HepG2 (cell line): ENCODE data around the gene MSL3B.

Source experiments
- ATAC-seq: fragments of 200-7000 bp; cut with Tn5 transposase; 3 replicates; pipeline ENCODE4 v1.9.1; 2020; ENCODE audit warnings: mild to moderate bottlenecking, moderate library complexity
- BruUV-seq: library from RNA; stranded (reverse); fragments of 400-500 nt; replicated peaks from 2 replicates; lab custom pipeline; 2021; lab: Mats Ljungman, UMichigan
- CTCF ChIA-PET: fragments of 300-600 bp; formaldehyde crosslinking; extraction: SDS; loops from one replicate; lab custom pipeline; 2021; ENCODE audit warnings: low total read pairs, inconsistent platforms, low intra/inter-chr PET ratio; lab: Yijun Ruan, JAX
- POLR2A ChIA-PET: fragments of 350-600 bp; sonication (Branson Sonifier 250); formaldehyde crosslinking; loops from one replicate; lab custom pipeline; 2020; ENCODE audit warnings: antibody characterized with exemption, inconsistent platforms; lab: Yijun Ruan, JAX
- DNase-seq: peaks from one replicate; pipeline ENCODE4 v3.0.0-alpha.2; 2015; ENCODE audit warnings: low spot score
- FAIRE-seq: peaks from 3 replicates; lab custom pipeline; 2011; peaks lifted over from hg19 to GRCh38; lab: Jason Lieb, UNC
- H2AFZ ChIP-seq: one replicate; pipeline ENCODE4 v1.6.1; 2011; ENCODE audit warnings: low read length, inconsistent platforms
- H3K27ac ChIP-seq: fragments of 300-600 bp; 3 replicates; pipeline ENCODE4 v1.8.0; 2011; ENCODE audit warnings: mixed run types, mild to moderate bottlenecking, mixed read lengths, low read length, inconsistent platforms; ENCODE audit not compliant: insufficient read depth; ENCODE audit errors: extremely low read length
- H3K27me3 ChIP-seq, 2 experiments: fragments of 200-600 bp in 1 of 2; 2 replicates in 1 of 2; 3 replicates in 1 of 2; pipeline versions ENCODE4 v1.6.0 to v1.8.0; 2011; ENCODE audit warnings: low read length in 2 of 2, mild to moderate bottlenecking in 2 of 2, moderate library complexity in 2 of 2, inconsistent platforms in 1 of 2; ENCODE audit not compliant: insufficient read depth in 2 of 2, control insufficient read depth in 1 of 2
- H3K36me3 ChIP-seq, 2 experiments: fragments of 200-600 bp in 1 of 2; replicated peaks in 1 of 2; 2 replicates in 1 of 2; 3 replicates in 1 of 2; pipeline versions ENCODE4 v1.5.1 to v1.8.0; 2011; ENCODE audit warnings: low read length in 2 of 2, inconsistent platforms in 1 of 2; ENCODE audit not compliant: insufficient read depth in 2 of 2, control insufficient read depth in 1 of 2
- H3K4me1 ChIP-seq: 2 replicates; pipeline ENCODE4 v1.5.1; 2012; ENCODE audit warnings: low read length, inconsistent platforms; ENCODE audit not compliant: insufficient read depth
- H3K4me2 ChIP-seq: 2 replicates; pipeline ENCODE4 v1.6.0; 2011; ENCODE audit warnings: low read depth, low read length, inconsistent platforms
- H3K4me3 ChIP-seq, 3 experiments: fragments of 200-600 bp in 1 of 3; sonication (generic), shearing (Covaris generic) in 1 of 3; replicated peaks in 1 of 3; 2 replicates each; pipeline ENCODE4 v1.5.1; 2011 to 2016; ENCODE audit warnings: low read length in 3 of 3, inconsistent platforms in 2 of 3, low read depth in 2 of 3, mild to moderate bottlenecking in 2 of 3, control low read depth in 1 of 3, mixed read lengths in 1 of 3; ENCODE audit not compliant: insufficient read depth in 1 of 3
- H3K79me2 ChIP-seq: one replicate; pipeline ENCODE4 v1.6.1; 2011; ENCODE audit warnings: low read length, inconsistent platforms; ENCODE audit not compliant: insufficient read depth
- H3K9ac ChIP-seq: 2 replicates; pipeline ENCODE4 v1.6.0; 2011; ENCODE audit warnings: mild to moderate bottlenecking, low read depth, low read length, inconsistent platforms; ENCODE audit not compliant: insufficient read depth
- H3K9me3 ChIP-seq: 2 replicates; pipeline ENCODE4 v1.5.1; 2012; ENCODE audit warnings: mild to moderate bottlenecking, low read length
- H4K20me1 ChIP-seq: 2 replicates; pipeline ENCODE4 v1.6.0; 2011; ENCODE audit warnings: inconsistent platforms, mild to moderate bottlenecking, low read length, moderate library complexity; ENCODE audit not compliant: insufficient read depth
- CEBPB ChIP-seq: IDR thresholded peaks from 2 replicates; pipeline ENCODE4 v1.6.1; 2011; ENCODE audit warnings: low read depth, low read length, improper control_type of control experiment, borderline replicate concordance
- GLI4 ChIP-seq: sonication (generic); formaldehyde crosslinking; IDR thresholded peaks from 2 replicates; pipeline ENCODE4 v1.5.1; 2020; ENCODE audit warnings: missing genetic modification reagents, mild to moderate bottlenecking, moderate library complexity, borderline replicate concordance
- HNRNPUL1 ChIP-seq: fragments of 200-400 bp; formaldehyde crosslinking; IDR thresholded peaks from 2 replicates; pipeline ENCODE4 v1.6.1; 2017; ENCODE audit warnings: low read depth, mild to moderate bottlenecking, low read length, moderate library complexity
- NCOR1 ChIP-seq: fragments of 200-600 bp; sonication (generic); IDR thresholded peaks from 2 replicates; pipeline ENCODE4 v1.7.0; 2017; ENCODE audit warnings: antibody characterized with exemption, low read length, borderline replicate concordance
- NRL ChIP-seq: sonication (generic); formaldehyde crosslinking; IDR thresholded peaks from 2 replicates; pipeline ENCODE4 v1.5.0; 2020; ENCODE audit warnings: missing genetic modification reagents, mild to moderate bottlenecking, moderate library complexity, borderline replicate concordance
- ZKSCAN8 ChIP-seq: IDR thresholded peaks from 2 replicates; pipeline ENCODE4 v1.6.1; 2016; ENCODE audit warnings: borderline replicate concordance, missing genetic modification reagents, missing compliant biosample characterization
- ZNF496 ChIP-seq: sonication (generic); formaldehyde crosslinking; IDR thresholded peaks from 2 replicates; pipeline ENCODE4 v1.8.1; 2023; ENCODE audit warnings: mild to moderate bottlenecking, moderate library complexity, missing genetic modification reagents; ENCODE audit not compliant: insufficient replicate concordance
- WGBS: methylation state at CpG from one replicate; pipeline ENCODE4 v1.1.6; 2017; ENCODE audit warnings: low lambda C conversion rate; 5-methylcytosine and 5-hydroxymethylcytosine counted together
- in situ Hi-C: cut with HindIII; loops from 2 replicates; pipeline ENCODE4 v1.10.0; 2017; ENCODE audit warnings: low pct_unique_long_range_greater_than_20kb; ENCODE audit not compliant: extremely low pct_ligation_motif_present
- intact Hi-C: fragments of 100-400 bp; cut with micrococcal nuclease; formaldehyde crosslinking; loops from one replicate; pipeline ENCODE4 v1.10.0; 2022; ENCODE audit not compliant: unreplicated experiment
- TF ChIP-seq, protein P1 (sequence below): sonication (generic); formaldehyde crosslinking; IDR thresholded peaks from 2 replicates; pipeline ENCODE4 v1.4.0; 2020; ENCODE audit warnings: missing genetic modification reagents, mild to moderate bottlenecking, borderline replicate concordance
- TF ChIP-seq, protein P2 (sequence below): sonication (generic); formaldehyde crosslinking; IDR thresholded peaks from 2 replicates; pipeline ENCODE4 v1.4.0; 2020; ENCODE audit warnings: missing genetic modification reagents, low read depth, mild to moderate bottlenecking, borderline replicate concordance
- TF ChIP-seq, protein P3 (sequence below): IDR thresholded peaks from 2 replicates; pipeline ENCODE4 v1.6.1; 2016; ENCODE audit warnings: mild to moderate bottlenecking
- TF ChIP-seq, protein P4 (sequence below): IDR thresholded peaks from 2 replicates; pipeline ENCODE4 v1.6.1; 2016
- TF ChIP-seq, protein P5 (sequence below): IDR thresholded peaks from 2 replicates; pipeline ENCODE4 v1.6.1; 2016; ENCODE audit warnings: low read depth, missing genetic modification reagents, missing compliant biosample characterization

The MSL3B gene

DNA sequence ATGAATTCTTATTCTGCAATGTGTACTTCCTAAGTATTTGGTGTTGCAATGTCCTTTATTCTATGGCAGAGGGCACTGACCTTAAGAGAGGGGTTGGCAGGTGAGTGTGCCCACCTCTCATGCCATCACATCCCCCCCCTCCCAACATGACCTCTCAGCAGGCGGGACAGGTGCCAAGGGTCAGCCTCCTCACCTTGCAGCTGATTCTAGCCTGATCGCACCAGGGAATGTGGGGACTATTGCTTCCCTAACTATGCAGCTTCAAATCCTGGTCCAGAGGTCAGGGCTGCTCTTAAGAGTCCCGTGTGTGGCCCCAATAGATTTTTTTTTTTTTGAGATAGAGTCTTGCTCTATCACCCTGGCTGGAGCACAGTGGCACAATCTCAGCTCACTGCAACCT is 23.4 kb downstream of the MSL3B start:
- 85% methylated on average over 3 of the region's 3 CpGs for WGBS
- Histone ChIP-seq H3K27me3 (no peaks in the 10 kb centered on the region), H4K20me1 (peaks cover 7% of the 10 kb centered on the region; the same call in 1 of the 2 replicates), H3K9me3 (no peaks in the 10 kb centered on the region), H3K9ac (no peak overlapping the region), H2AFZ (no peak overlapping the region), H3K27ac (no peak overlapping the region), H3K4me3 (no peak overlapping the region), H3K79me2 (peaks cover 16% of the 10 kb centered on the region), H3K36me3 (peaks cover 68 to 98% of the 10 kb centered on the region in 2 experiments), H3K4me1 (peaks cover 8% of the 10 kb centered on the region; the same call in 1 of the 2 replicates), H3K4me2 (no peak overlapping the region)
- in situ Hi-C loops (loop anchor here (25.0 kb wide), 1 partner anchor 533 kb away; the partner anchor contains the start of gene SAG), intact Hi-C loops (no loop called here)
- CTCF ChIA-PET: no interaction called here
- no peak for ATAC-seq
- BruUV-seq: no TSS peak
- POLR2A ChIA-PET: no interaction called here
- no peak for TF ChIP-seq HNRNPUL1
- TF ChIP-seq, protein P1, sequence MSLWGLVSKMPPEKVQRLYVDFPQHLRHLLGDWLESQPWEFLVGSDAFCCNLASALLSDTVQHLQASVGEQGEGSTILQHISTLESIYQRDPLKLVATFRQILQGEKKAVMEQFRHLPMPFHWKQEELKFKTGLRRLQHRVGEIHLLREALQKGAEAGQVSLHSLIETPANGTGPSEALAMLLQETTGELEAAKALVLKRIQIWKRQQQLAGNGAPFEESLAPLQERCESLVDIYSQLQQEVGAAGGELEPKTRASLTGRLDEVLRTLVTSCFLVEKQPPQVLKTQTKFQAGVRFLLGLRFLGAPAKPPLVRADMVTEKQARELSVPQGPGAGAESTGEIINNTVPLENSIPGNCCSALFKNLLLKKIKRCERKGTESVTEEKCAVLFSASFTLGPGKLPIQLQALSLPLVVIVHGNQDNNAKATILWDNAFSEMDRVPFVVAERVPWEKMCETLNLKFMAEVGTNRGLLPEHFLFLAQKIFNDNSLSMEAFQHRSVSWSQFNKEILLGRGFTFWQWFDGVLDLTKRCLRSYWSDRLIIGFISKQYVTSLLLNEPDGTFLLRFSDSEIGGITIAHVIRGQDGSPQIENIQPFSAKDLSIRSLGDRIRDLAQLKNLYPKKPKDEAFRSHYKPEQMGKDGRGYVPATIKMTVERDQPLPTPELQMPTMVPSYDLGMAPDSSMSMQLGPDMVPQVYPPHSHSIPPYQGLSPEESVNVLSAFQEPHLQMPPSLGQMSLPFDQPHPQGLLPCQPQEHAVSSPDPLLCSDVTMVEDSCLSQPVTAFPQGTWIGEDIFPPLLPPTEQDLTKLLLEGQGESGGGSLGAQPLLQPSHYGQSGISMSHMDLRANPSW (CRISPR knock-in tag): no peak
- no peak for TF ChIP-seq GLI4
- no peak for TF ChIP-seq NCOR1
- no peak for TF ChIP-seq NRL (CRISPR knock-in tag)
- TF ChIP-seq, protein P2, sequence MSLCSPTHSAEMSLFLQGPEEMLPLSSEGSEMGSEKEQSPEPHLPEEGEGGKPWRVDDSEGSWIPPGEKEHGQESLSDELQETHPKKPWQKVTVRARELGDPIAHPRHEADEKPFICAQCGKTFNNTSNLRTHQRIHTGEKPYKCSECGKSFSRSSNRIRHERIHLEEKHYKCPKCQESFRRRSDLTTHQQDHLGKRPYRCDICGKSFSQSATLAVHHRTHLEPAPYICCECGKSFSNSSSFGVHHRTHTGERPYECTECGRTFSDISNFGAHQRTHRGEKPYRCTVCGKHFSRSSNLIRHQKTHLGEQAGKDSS (CRISPR knock-in tag): no peak
- TF ChIP-seq ZNF496: no peak
- TF ChIP-seq, protein P3, sequence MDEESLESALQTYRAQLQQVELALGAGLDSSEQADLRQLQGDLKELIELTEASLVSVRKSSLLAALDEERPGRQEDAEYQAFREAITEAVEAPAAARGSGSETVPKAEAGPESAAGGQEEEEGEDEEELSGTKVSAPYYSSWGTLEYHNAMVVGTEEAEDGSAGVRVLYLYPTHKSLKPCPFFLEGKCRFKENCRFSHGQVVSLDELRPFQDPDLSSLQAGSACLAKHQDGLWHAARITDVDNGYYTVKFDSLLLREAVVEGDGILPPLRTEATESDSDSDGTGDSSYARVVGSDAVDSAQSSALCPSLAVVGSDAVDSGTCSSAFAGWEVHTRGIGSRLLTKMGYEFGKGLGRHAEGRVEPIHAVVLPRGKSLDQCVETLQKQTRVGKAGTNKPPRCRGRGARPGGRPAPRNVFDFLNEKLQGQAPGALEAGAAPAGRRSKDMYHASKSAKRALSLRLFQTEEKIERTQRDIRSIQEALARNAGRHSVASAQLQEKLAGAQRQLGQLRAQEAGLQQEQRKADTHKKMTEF (CRISPR knock-in tag): no peak
- no peak for TF ChIP-seq CEBPB
- TF ChIP-seq, protein P4, sequence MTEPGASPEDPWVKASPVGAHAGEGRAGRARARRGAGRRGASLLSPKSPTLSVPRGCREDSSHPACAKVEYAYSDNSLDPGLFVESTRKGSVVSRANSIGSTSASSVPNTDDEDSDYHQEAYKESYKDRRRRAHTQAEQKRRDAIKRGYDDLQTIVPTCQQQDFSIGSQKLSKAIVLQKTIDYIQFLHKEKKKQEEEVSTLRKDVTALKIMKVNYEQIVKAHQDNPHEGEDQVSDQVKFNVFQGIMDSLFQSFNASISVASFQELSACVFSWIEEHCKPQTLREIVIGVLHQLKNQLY (CRISPR knock-in tag): no peak
- no peak for TF ChIP-seq ZKSCAN8 (CRISPR knock-in tag)
- TF ChIP-seq, protein P5, sequence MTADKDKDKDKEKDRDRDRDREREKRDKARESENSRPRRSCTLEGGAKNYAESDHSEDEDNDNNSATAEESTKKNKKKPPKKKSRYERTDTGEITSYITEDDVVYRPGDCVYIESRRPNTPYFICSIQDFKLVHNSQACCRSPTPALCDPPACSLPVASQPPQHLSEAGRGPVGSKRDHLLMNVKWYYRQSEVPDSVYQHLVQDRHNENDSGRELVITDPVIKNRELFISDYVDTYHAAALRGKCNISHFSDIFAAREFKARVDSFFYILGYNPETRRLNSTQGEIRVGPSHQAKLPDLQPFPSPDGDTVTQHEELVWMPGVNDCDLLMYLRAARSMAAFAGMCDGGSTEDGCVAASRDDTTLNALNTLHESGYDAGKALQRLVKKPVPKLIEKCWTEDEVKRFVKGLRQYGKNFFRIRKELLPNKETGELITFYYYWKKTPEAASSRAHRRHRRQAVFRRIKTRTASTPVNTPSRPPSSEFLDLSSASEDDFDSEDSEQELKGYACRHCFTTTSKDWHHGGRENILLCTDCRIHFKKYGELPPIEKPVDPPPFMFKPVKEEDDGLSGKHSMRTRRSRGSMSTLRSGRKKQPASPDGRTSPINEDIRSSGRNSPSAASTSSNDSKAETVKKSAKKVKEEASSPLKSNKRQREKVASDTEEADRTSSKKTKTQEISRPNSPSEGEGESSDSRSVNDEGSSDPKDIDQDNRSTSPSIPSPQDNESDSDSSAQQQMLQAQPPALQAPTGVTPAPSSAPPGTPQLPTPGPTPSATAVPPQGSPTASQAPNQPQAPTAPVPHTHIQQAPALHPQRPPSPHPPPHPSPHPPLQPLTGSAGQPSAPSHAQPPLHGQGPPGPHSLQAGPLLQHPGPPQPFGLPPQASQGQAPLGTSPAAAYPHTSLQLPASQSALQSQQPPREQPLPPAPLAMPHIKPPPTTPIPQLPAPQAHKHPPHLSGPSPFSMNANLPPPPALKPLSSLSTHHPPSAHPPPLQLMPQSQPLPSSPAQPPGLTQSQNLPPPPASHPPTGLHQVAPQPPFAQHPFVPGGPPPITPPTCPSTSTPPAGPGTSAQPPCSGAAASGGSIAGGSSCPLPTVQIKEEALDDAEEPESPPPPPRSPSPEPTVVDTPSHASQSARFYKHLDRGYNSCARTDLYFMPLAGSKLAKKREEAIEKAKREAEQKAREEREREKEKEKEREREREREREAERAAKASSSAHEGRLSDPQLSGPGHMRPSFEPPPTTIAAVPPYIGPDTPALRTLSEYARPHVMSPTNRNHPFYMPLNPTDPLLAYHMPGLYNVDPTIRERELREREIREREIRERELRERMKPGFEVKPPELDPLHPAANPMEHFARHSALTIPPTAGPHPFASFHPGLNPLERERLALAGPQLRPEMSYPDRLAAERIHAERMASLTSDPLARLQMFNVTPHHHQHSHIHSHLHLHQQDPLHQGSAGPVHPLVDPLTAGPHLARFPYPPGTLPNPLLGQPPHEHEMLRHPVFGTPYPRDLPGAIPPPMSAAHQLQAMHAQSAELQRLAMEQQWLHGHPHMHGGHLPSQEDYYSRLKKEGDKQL (CRISPR knock-in tag): no peak
- no peak for DNase-seq
- no peak for FAIRE-seq
